ENCODE results near the gene SEC63.
"Not testable (repeated sequence)": the region's sequence is repeated elsewhere in the genome, so short reads cannot be mapped to it uniquely, and the experiment has no call there.

Gene SEC63

GRCh38 chr6:107972413-107973096, 14.5 kb upstream of the SEC63 start:
- no peak for DNase-seq

- DNase-seq = no peak
Measured at GRCh38 chr6:107971181-107971580, 13.2 kb upstream of the SEC63 start.

- no peak for DNase-seq
Measured at GRCh38 chr6:107970255-107970654, 12.2 kb upstream of the SEC63 start.

GRCh38 chr6:107968081-107968480, 10.1 kb upstream of the SEC63 start:
- DNase-seq = no peak

GRCh38 chr6:107965746-107966145, 7.7 kb upstream of the SEC63 start:
- DNase-seq = no peak

- no peak for DNase-seq
Measured at GRCh38 chr6:107962723-107963122, 4.7 kb upstream of the SEC63 start.

- DNase-seq = no peak
Measured at GRCh38 chr6:107959392-107959791, 1.4 kb upstream of the SEC63 start.

GRCh38 chr6:107958689-107959362, 818 bp upstream of the SEC63 start:
- DNase-seq = not testable (repeated sequence)

- peak; percentile 72 for DNase-seq
Measured at GRCh38 chr6:107957308-107957908, 600 bp downstream of the SEC63 start.

- DNase-seq = no peak
Measured at GRCh38 chr6:107956586-107957307, 1.3 kb downstream of the SEC63 start.

GRCh38 chr6:107956181-107956580, 1.8 kb downstream of the SEC63 start:
- DNase-seq = no peak

GRCh38 chr6:107953858-107954414, 4.1 kb downstream of the SEC63 start:
- DNase-seq = not testable (repeated sequence)

GRCh38 chr6:107943626-107944439, 14.2 kb downstream of the SEC63 start:
- no peak for DNase-seq

- no peak for DNase-seq
Measured at GRCh38 chr6:107942142-107942541, 15.9 kb downstream of the SEC63 start.

GRCh38 chr6:107941627-107942026, 16.4 kb downstream of the SEC63 start:
- no peak for DNase-seq

- DNase-seq = no peak
Measured at GRCh38 chr6:107941199-107941598, 16.8 kb downstream of the SEC63 start.

GRCh38 chr6:107936910-107937292, 21.1 kb downstream of the SEC63 start:
- not testable (repeated sequence) for DNase-seq

- no peak for DNase-seq
Measured at GRCh38 chr6:107936162-107936909, 21.7 kb downstream of the SEC63 start.

- DNase-seq = not testable (repeated sequence)
Measured at GRCh38 chr6:107934229-107934628, 23.8 kb downstream of the SEC63 start.

- no peak for DNase-seq
Measured at GRCh38 chr6:107932580-107932979, 25.4 kb downstream of the SEC63 start.

- DNase-seq = no peak
Measured at GRCh38 chr6:107931894-107932293, 26.1 kb downstream of the SEC63 start.

- no peak for DNase-seq
Measured at GRCh38 chr6:107928984-107929383, 29.0 kb downstream of the SEC63 start.
